CD14-positive monocyte (primary cell): ENCODE measurements around the gene LIMCH1. TPM values are rescaled to one million over a fixed set of nuclear protein-coding genes. Genes with fewer than 3 reads are reported as not detected.

ENCODE experiments used
- DNase-seq, 3 donors: peaks; one replicate each; pipeline ENCODE4 v3.0.0-alpha.2; 2011 to 2022
- H2AFZ ChIP-seq: 2 replicates; pipeline ENCODE4 v1.6.0; 2012; ENCODE audit warnings: mild to moderate bottlenecking, low read depth, low read length, inconsistent platforms; ENCODE audit not compliant: insufficient read depth, poor library complexity, severe bottlenecking
- H3K27ac ChIP-seq, 2 donors: 1 replicate in 1 of 2; 2 replicates in 1 of 2; pipeline ENCODE4 v1.5.1; 2012 to 2013; ENCODE audit warnings: low read length in 2 of 2, control low read depth in 1 of 2, inconsistent platforms in 1 of 2, low read depth in 1 of 2, mild to moderate bottlenecking in 1 of 2
- H3K27me3 ChIP-seq, 2 donors: one replicate each; pipeline versions ENCODE4 v1.6.0 to v1.6.1; 2011 to 2013; ENCODE audit warnings: low read length in 2 of 2; ENCODE audit not compliant: control insufficient read depth in 2 of 2, insufficient read depth in 2 of 2
- H3K36me3 ChIP-seq, 2 donors: replicated peaks in 1 of 2; 1 replicate in 1 of 2; 2 replicates in 1 of 2; pipeline versions ENCODE4 v1.5.1 to v1.6.1; 2012 to 2013; ENCODE audit warnings: low read length in 2 of 2, control low read depth in 1 of 2, inconsistent platforms in 1 of 2, mild to moderate bottlenecking in 1 of 2; ENCODE audit not compliant: insufficient read depth in 2 of 2, control insufficient read depth in 1 of 2
- H3K4me1 ChIP-seq, 2 donors: 1 replicate in 1 of 2; 2 replicates in 1 of 2; pipeline versions ENCODE4 v1.5.1 to v1.6.1; 2012 to 2013; ENCODE audit warnings: low read length in 2 of 2, control low read depth in 1 of 2, inconsistent platforms in 1 of 2, mild to moderate bottlenecking in 1 of 2, moderate library complexity in 1 of 2; ENCODE audit not compliant: insufficient read depth in 2 of 2, control insufficient read depth in 1 of 2
- H3K4me2 ChIP-seq: replicated peaks from 2 replicates; pipeline ENCODE3; 2012; ENCODE audit warnings: low read length, moderate library complexity, mild to moderate bottlenecking; ENCODE audit not compliant: poor library complexity, severe bottlenecking; ENCODE audit errors: extremely low read depth
- H3K4me3 ChIP-seq, 3 experiments: fragments of 200-600 bp in 1 of 3; sonication (generic) in 1 of 3; replicated peaks in 1 of 3; 1 replicate in 2 of 3; 2 replicates in 1 of 3; pipeline ENCODE4 v1.5.1; 2011 to 2013; ENCODE audit warnings: low read length in 3 of 3, mild to moderate bottlenecking in 3 of 3, control low read depth in 2 of 3, low read depth in 2 of 3, inconsistent platforms in 1 of 3, moderate library complexity in 1 of 3
- H3K79me2 ChIP-seq: 2 replicates; pipeline ENCODE4 v1.6.0; 2012; ENCODE audit warnings: mild to moderate bottlenecking, control low read depth, inconsistent platforms, low read length, moderate library complexity; ENCODE audit not compliant: insufficient read depth
- H3K9ac ChIP-seq: 2 replicates; pipeline ENCODE4 v1.6.0; 2017; ENCODE audit warnings: low read length, mild to moderate bottlenecking; ENCODE audit not compliant: insufficient read depth, poor library complexity, severe bottlenecking
- H3K9me3 ChIP-seq, 2 donors: replicated peaks in 1 of 2; 1 replicate in 1 of 2; 2 replicates in 1 of 2; pipeline versions ENCODE4 v1.5.1 to v1.6.1; 2012 to 2013; ENCODE audit warnings: low read length in 2 of 2, control low read depth in 1 of 2; ENCODE audit not compliant: control insufficient read depth in 1 of 2, insufficient read depth in 1 of 2
- H4K20me1 ChIP-seq: 2 replicates; pipeline ENCODE4 v1.6.0; 2012; ENCODE audit warnings: mild to moderate bottlenecking, low read length, control low read depth, moderate library complexity; ENCODE audit not compliant: insufficient read depth
- H3K27ac Mint-ChIP-seq, 7 donors: one replicate each; pipeline ENCODE4 v1.8.0; 2020; ENCODE audit warnings: mild to moderate bottlenecking in 7 of 7, mixed read lengths in 7 of 7, moderate library complexity in 6 of 7, inconsistent platforms in 2 of 7
- H3K27me3 Mint-ChIP-seq, 3 donors: one replicate each; pipeline ENCODE4 v1.8.0; 2021 to 2022; ENCODE audit warnings: low read depth in 3 of 3, mild to moderate bottlenecking in 3 of 3, mixed read lengths in 3 of 3, moderate library complexity in 3 of 3, inconsistent platforms in 1 of 3
- H3K36me3 Mint-ChIP-seq, 2 donors: one replicate each; pipeline ENCODE4 v1.8.0; 2020; ENCODE audit warnings: mixed read lengths in 2 of 2, inconsistent platforms in 1 of 2, mild to moderate bottlenecking in 1 of 2
- H3K4me1 Mint-ChIP-seq: one replicate; pipeline ENCODE4 v1.8.0; 2020; ENCODE audit warnings: mild to moderate bottlenecking, mixed read lengths
- H3K4me3 Mint-ChIP-seq, 2 donors: one replicate each; pipeline ENCODE4 v1.8.0; 2020; ENCODE audit warnings: mild to moderate bottlenecking in 2 of 2, mixed read lengths in 2 of 2, moderate library complexity in 1 of 2
- H3K9me3 Mint-ChIP-seq, 7 donors: one replicate each; pipeline ENCODE4 v1.8.0; 2020 to 2022; ENCODE audit warnings: mixed read lengths in 7 of 7, mild to moderate bottlenecking in 6 of 7, moderate library complexity in 6 of 7, inconsistent platforms in 2 of 7
- WGBS: methylation state at CpG from one replicate; pipeline ENCODE4 v1.1.5; 2013; ENCODE audit warnings: missing lambda C conversion rate; ENCODE audit not compliant: insufficient coverage; 5-methylcytosine and 5-hydroxymethylcytosine counted together
- intact Hi-C, 2 donors: fragments of 100-400 bp; cut with micrococcal nuclease; formaldehyde crosslinking; loops; one replicate each; pipeline versions ENCODE4 v1.15.0 to v1.15.1; 2023
- polyA plus RNA-seq, 3 donors: library from polyadenylated mRNA; depleted of rRNA in 1 of 3; unstranded in 2 of 3; stranded (reverse) in 1 of 3; fragments of 300-500 nt in 2 of 3; fragments of >200 nt in 1 of 3; fragmentation: Illumina TruSeq in 2 of 3; gene quantifications; 1 replicate in 2 of 3; 2 replicates in 1 of 3; pipeline ENCODE4 v1.2.3, GENCODE V29; 2012 to 2021
- TF ChIP-seq, protein P1 (sequence below): fragments of 200-600 bp; IDR thresholded peaks from one replicate; pipeline ENCODE4 v1.8.0; 2022; ENCODE audit warnings: antibody characterized with exemption, mild to moderate bottlenecking

LIMCH1 gene
- polyA plus RNA-seq, 3 donors, result 0.25 to 0.64 (median 0.32) TPM

DNA sequence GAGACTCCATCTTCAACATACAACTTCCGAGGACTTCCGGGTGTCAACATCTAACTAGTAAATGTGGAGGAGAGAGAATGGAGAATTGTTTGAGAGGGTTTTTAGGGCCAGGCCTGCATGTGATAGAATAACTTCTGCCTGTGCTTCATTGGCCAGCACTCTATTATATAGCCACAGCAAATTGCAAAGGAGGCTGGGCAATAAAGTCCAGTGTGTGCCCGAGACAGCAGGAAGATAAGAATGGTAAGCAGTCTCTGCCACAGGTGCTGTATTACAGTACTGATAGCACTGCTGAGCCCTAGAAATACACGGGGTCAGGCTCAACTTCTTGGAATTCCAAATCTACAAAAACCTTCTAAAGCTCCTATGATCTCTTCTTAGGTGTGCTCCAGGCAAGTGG is 20.8 kb upstream of the LIMCH1 start:
- Histone ChIP-seq H4K20me1 (no peaks in the 10 kb centered on the region), H3K79me2 (no peaks in the 10 kb centered on the region), H3K27ac (no peak overlapping the region), H2AFZ (no peak overlapping the region), H3K36me3 (no peaks in the 10 kb centered on the region), H3K9ac (no peak overlapping the region), H3K4me3 (no peak overlapping the region), H3K9me3 (no peaks in the 10 kb centered on the region), H3K4me1 (peaks cover 40 to 41% of the 10 kb centered on the region in 2 donors), H3K27me3 (no peaks in the 10 kb centered on the region), H3K4me2 (no peak overlapping the region)
- TF ChIP-seq, protein P1, sequence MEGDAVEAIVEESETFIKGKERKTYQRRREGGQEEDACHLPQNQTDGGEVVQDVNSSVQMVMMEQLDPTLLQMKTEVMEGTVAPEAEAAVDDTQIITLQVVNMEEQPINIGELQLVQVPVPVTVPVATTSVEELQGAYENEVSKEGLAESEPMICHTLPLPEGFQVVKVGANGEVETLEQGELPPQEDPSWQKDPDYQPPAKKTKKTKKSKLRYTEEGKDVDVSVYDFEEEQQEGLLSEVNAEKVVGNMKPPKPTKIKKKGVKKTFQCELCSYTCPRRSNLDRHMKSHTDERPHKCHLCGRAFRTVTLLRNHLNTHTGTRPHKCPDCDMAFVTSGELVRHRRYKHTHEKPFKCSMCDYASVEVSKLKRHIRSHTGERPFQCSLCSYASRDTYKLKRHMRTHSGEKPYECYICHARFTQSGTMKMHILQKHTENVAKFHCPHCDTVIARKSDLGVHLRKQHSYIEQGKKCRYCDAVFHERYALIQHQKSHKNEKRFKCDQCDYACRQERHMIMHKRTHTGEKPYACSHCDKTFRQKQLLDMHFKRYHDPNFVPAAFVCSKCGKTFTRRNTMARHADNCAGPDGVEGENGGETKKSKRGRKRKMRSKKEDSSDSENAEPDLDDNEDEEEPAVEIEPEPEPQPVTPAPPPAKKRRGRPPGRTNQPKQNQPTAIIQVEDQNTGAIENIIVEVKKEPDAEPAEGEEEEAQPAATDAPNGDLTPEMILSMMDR, result no peak
- no peaks in the 10 kb centered on the region for H3K36me3 Mint-ChIP-seq
- no peaks in the 10 kb centered on the region for H3K27me3 Mint-ChIP-seq
- peaks cover 47% of the 10 kb centered on the region for H3K4me1 Mint-ChIP-seq
- H3K4me3 Mint-ChIP-seq, result no peak overlapping the region
- intact Hi-C loops, result no loop called here
- DNase-seq, result no peak
- no peak overlapping the region for H3K27ac Mint-ChIP-seq
- H3K9me3 Mint-ChIP-seq, result no peaks in the 10 kb centered on the region
- no CpG with 5 or more reads among the region's 4 CpGs for WGBS

DNA sequence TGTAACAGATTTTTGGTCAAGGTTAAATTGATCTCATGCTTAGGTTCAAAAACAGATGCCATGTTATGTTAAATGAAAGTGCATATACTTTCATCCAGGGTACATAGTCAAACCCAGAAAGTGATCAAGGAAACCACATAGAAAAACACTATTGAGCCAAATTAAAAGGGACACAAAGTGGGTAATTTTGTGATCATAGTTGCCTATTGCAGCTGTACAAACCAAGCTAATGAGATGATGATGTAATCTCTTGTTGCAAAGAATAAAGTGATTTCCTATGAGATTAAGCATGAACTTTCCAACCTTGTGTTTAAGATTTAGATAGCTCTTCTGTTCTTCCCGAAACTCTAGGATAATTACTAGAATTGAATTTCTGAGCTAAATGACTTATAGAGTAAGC is 20.2 kb upstream of the LIMCH1 start:
- Histone ChIP-seq H3K4me2 (no peak overlapping the region), H3K79me2 (no peaks in the 10 kb centered on the region), H3K27ac (no peak overlapping the region), H3K4me3 (no peak overlapping the region), H2AFZ (no peak overlapping the region), H3K36me3 (no peaks in the 10 kb centered on the region), H3K4me1 (peaks cover 34 to 35% of the 10 kb centered on the region in 2 donors), H3K9me3 (no peaks in the 10 kb centered on the region), H3K9ac (no peak overlapping the region), H3K27me3 (no peaks in the 10 kb centered on the region), H4K20me1 (no peaks in the 10 kb centered on the region)
- H3K4me1 Mint-ChIP-seq, result peaks cover 41% of the 10 kb centered on the region
- no peak overlapping the region for H3K27ac Mint-ChIP-seq
- DNase-seq, result no peak
- TF ChIP-seq, protein P1, result no peak
- H3K4me3 Mint-ChIP-seq, result no peak overlapping the region
- no peaks in the 10 kb centered on the region for H3K36me3 Mint-ChIP-seq
- intact Hi-C loops, result no loop called here
- no peaks in the 10 kb centered on the region for H3K27me3 Mint-ChIP-seq
- WGBS, result no CpG with 5 or more reads among the region's 1 CpG
- H3K9me3 Mint-ChIP-seq, result peaks cover 0 to 2% (median 0%) of the 10 kb centered on the region in 7 donors
